Peyer's patch (tissue), 4 donors: ENCODE data around the gene KCNIP3. TPM values are rescaled to one million over a fixed set of nuclear protein-coding genes. Genes with fewer than 3 reads are reported as not detected.
A peak's percentile ranks its signal among the peaks of the same experiment; 100 is the strongest.

Experiments
- DNase-seq, 3 donors: peaks; one replicate each; pipeline ENCODE4 v3.0.0-alpha.2; 2017 to 2019
- H3K27ac ChIP-seq, 4 donors: fragments of 200-600 bp; sonication (generic); one replicate each; pipeline ENCODE4 v1.5.1; 2016 to 2019
- H3K27me3 ChIP-seq, 2 donors: fragments of 200-600 bp; sonication (generic); one replicate each; pipeline ENCODE4 v1.5.1; 2019
- H3K36me3 ChIP-seq, 3 donors: fragments of 200-600 bp; sonication (generic); one replicate each; pipeline ENCODE4 v1.5.1; 2016 to 2019
- H3K4me1 ChIP-seq, 4 donors: fragments of 200-600 bp; sonication (generic); one replicate each; pipeline ENCODE4 v1.5.1; 2016 to 2019
- H3K4me3 ChIP-seq, 4 donors: fragments of 200-600 bp; sonication (generic); 1 replicate in 3 of 4; 2 replicates in 1 of 4; pipeline ENCODE4 v1.5.1; 2016 to 2019; ENCODE audit warnings: mild to moderate bottlenecking in 1 of 4
- H3K9me3 ChIP-seq, 4 donors: fragments of 200-600 bp; sonication (generic); one replicate each; pipeline ENCODE4 v1.5.1; 2016 to 2019; ENCODE audit warnings: mild to moderate bottlenecking in 1 of 4
- CTCF ChIP-seq, 6 experiments: fragments of 450-650 bp in 4 of 6; fragments of 200-600 bp in 2 of 6; sonication (generic) in 1 of 6; IDR thresholded peaks; one replicate each; pipeline ENCODE4 v1.5.1; 2017 to 2019; ENCODE audit warnings: antibody characterized with exemption in 6 of 6, mild to moderate bottlenecking in 3 of 6, moderate library complexity in 1 of 6
- POLR2A ChIP-seq, 2 donors: fragments of 450-650 bp; IDR thresholded peaks; one replicate each; pipeline ENCODE4 v1.5.1; 2017; ENCODE audit warnings: antibody characterized with exemption in 2 of 2, mild to moderate bottlenecking in 2 of 2, moderate library complexity in 2 of 2
- total RNA-seq, 4 donors: library from RNA; depleted of rRNA; stranded (reverse); fragments of >200 nt; gene quantifications; one replicate each; pipeline ENCODE4 v1.1.0, GENCODE V29; 2016

KCNIP3 gene
- total RNA-seq, 4 donors from 2014 or later, result 4.9 to 11.4 (median 7.2) TPM

GRCh38 chr2:95276888-95277245 is 20.3 kb upstream of the KCNIP3 start:
- no peak for DNase-seq
- H3K27me3 ChIP-seq, result no peaks in the 10 kb centered on the region
- H3K36me3 ChIP-seq, result peaks cover 0 to 3% (median 0%) of the 10 kb centered on the region in 3 donors
- peak overlapping the region in 1 of 4 donors; percentile 6 for H3K27ac ChIP-seq
- TF ChIP-seq CTCF (IDR thresholded peaks at IDR 0.05) (no peak), POLR2A (IDR thresholded peaks at IDR 0.05) (no peak)
- H3K4me1 ChIP-seq, result peaks cover 0 to 15% (median 0%) of the 10 kb centered on the region in 4 donors
- H3K4me3 ChIP-seq, result no peak overlapping the region
- no peaks in the 10 kb centered on the region for H3K9me3 ChIP-seq

- DNase-seq, result peak in 2 of 3 donors; percentile 68 to 80
- H3K9me3 ChIP-seq, result no peaks in the 10 kb centered on the region
- H3K36me3 ChIP-seq, result peaks cover 0 to 3% (median 0%) of the 10 kb centered on the region in 3 donors
- H3K27ac ChIP-seq, result peak overlapping the region in 1 of 4 donors; percentile 6
- peaks cover 0 to 15% (median 0%) of the 10 kb centered on the region in 4 donors for H3K4me1 ChIP-seq
- no peaks in the 10 kb centered on the region for H3K27me3 ChIP-seq
- TF ChIP-seq POLR2A (IDR thresholded peaks at IDR 0.05) (no peak), CTCF (IDR thresholded peaks at IDR 0.05) (peak in 3 of 6 experiments; percentile 45 to 56 (median 52))
- H3K4me3 ChIP-seq, result no peak overlapping the region
Observed at GRCh38 chr2:95277246-95277906, 19.8 kb upstream of the KCNIP3 start.

GRCh38 chr2:95278051-95278471 is 19.1 kb upstream of the KCNIP3 start:
- Histone ChIP-seq H3K36me3 (peaks cover 0 to 3% (median 0%) of the 10 kb centered on the region in 3 donors), H3K4me3 (no peak overlapping the region), H3K9me3 (no peaks in the 10 kb centered on the region), H3K27ac (no peak overlapping the region), H3K27me3 (no peaks in the 10 kb centered on the region), H3K4me1 (peaks cover 0 to 15% (median 0%) of the 10 kb centered on the region in 4 donors)
- no peak for TF ChIP-seq POLR2A (IDR thresholded peaks at IDR 0.05)
- TF ChIP-seq CTCF (IDR thresholded peaks at IDR 0.05), result no peak
- DNase-seq, result no peak

- Histone ChIP-seq H3K4me1 (peaks cover 0 to 15% (median 0%) of the 10 kb centered on the region in 4 donors), H3K27me3 (no peaks in the 10 kb centered on the region), H3K4me3 (no peak overlapping the region), H3K27ac (no peak overlapping the region), H3K9me3 (no peaks in the 10 kb centered on the region), H3K36me3 (peaks cover 0 to 3% (median 0%) of the 10 kb centered on the region in 3 donors)
- DNase-seq, result no peak
- TF ChIP-seq POLR2A (IDR thresholded peaks at IDR 0.05) (no peak), CTCF (IDR thresholded peaks at IDR 0.05) (no peak)
Observed at GRCh38 chr2:95278637-95279225, 18.4 kb upstream of the KCNIP3 start.

- Histone ChIP-seq H3K4me3 (no peak overlapping the region), H3K27ac (no peak overlapping the region), H3K36me3 (peaks cover 0 to 3% (median 0%) of the 10 kb centered on the region in 3 donors), H3K27me3 (no peaks in the 10 kb centered on the region), H3K4me1 (peaks cover 0 to 9% (median 0%) of the 10 kb centered on the region in 4 donors), H3K9me3 (no peaks in the 10 kb centered on the region)
- TF ChIP-seq CTCF (IDR thresholded peaks at IDR 0.05), result no peak
- TF ChIP-seq POLR2A (IDR thresholded peaks at IDR 0.05), result no peak
- no peak for DNase-seq
Observed at GRCh38 chr2:95279435-95280035, 17.6 kb upstream of the KCNIP3 start.
